HG03159 (cell line): Measurements from ENCODE around the gene NMB.
"Not testable (repeated sequence)": the region's sequence is repeated elsewhere in the genome, so short reads cannot be mapped to it uniquely, and the experiment has no call there.

Source experiments
- ATAC-seq: cut with Tn5 transposase; IDR thresholded peaks from one replicate; pipeline ENCODE4 v1.9.1; 2021; ENCODE audit warnings: mild to moderate bottlenecking, moderate library complexity; ENCODE audit not compliant: unreplicated experiment

Gene NMB

DNA sequence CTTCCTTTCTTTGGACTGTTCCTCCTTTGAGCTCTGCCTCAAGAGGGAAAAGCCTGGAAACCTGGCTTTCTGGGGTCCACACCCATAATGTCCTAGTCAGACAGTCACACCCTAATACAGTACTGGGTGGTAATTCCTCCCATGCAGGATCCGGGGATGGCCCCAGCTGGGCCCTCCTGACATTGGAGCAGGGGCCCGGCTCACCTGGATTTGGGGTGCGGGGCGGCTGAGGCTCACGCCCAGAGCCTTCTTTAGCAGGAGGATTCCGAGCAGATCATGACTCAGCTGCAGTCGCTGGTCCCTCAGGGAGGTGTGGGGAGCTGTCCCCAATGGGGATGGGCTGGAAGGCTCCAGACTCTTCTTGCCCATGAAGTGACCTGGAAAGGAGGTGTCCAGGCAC is 1.0 kb downstream of the NMB start:
- no peak for ATAC-seq

DNA sequence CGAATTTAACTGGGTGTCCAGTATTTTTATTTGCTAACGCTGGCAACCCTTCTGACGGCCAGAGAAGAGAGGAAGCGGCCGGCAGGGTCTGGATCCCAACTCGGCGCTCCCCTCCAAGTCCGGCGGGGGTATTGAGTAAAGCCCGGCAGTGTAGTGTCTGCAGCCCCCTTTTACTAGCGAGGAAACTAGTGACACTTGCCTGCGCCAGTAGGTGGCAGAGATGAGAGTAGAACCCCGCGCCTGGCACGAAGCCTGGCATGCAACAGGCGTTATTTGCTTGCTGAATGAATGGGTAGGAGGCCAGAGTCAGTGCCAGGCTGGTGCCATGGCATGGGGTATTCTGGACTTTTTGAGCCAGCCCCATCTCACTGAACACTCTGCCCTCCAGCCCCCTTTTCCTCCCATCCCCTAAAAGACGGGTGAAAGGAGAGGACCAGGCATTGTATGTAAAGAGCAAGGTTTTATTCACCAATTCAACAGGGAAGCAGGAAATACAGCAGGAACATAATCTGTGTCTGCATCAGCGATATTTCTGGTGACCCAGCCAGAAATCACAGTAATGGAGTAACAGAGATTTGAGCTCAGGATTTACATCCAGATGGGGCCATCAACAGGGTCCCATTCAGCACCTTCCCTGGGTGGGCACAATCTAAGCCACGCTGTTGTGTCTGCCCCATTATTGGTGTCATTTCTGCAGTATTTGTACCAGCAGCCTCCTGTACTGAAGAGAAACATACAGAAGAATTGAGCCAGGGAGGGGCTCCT is 3.1 kb downstream of the NMB start:
- peak; percentile 35 for ATAC-seq

DNA sequence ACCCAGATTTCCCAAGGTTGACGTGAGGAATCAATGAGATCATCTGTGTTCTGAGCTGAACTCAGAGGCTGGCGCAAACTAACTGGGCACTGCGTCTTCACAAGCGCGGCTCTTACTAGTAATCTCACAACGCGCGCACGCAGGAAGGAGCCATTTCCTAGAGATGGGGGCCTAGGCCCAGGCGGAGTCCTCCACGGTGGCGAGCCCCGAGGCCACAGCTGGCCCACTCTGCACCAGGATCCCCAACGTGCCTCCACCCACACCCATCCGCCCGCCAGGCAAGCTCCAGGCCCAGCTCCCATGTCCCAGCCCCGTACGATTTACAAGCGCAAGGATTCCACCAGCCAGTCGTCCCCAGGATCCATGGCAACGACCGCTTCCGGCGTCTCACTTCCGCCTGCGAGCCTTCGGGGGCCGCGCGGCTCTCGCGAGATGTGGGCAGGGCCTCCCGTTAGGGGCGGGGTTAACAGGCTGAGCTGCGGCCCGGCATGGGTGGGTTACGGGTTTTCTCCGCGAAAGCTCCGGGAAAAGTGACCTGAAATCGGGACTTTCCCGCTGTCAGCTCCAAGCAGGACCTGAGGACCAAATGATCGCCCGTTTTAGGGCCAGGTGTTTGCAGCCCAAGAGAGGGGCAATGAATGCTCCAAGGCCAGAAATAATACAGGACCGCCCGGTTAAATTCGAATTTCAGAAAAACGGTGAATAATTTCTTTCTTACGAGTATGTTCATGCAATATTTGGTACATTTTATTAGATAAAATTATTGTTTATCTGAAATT is 3.9 kb downstream of the NMB start, which contains the start of gene WDR73:
Gene WDR73 (minus strand): TSS at position 374 of the 779 bp plus-strand sequence. CDS start 9 bp downstream, at position 365.
- ATAC-seq, result peak; percentile 79

- ATAC-seq, result no peak
Observed at GRCh38 chr15:84653584-84653909, 4.5 kb downstream of the NMB start.

DNA sequence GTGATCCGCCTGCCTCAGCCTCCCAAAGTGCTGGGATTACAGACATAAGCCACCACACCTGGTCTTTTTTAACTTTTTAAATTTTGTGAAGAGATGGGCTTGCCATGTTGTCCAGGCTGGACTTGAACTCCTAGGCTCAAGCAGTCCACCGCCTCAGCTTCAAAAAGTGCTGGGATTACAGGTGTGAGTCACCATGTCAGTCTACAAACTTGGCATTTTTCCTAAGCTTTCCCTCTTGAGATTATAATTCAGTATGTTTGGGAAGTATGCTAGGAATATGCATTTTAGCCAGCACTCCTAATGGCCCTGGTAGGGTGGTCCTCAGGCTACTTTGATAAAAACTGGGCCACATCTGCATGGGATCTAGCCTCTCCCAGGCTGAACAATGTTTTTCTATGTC is 8.3 kb downstream of the NMB start:
- no peak for ATAC-seq

DNA sequence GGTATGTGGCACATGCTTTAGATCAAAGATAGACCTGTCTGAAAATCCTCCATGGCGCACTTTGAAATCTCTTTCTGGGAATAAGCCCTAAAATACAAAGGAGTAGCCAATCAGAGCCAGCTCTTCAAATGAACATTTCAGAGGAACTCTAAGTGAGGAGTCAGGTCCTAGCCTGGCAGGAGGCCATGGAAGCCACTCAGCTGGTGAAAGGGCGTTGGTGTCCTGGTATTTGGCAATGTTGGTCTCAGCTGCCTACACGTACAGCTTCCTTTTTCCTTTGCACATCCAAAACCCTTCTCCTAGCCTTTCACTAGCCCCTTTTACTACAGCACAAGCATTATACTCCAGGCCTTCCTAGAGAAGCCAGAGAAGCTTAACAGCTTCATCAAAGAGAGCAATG is 9.5 kb downstream of the NMB start:
- no peak for ATAC-seq

GRCh38 chr15:84647726-84648125 is 10.3 kb downstream of the NMB start:
- ATAC-seq, result no peak

DNA sequence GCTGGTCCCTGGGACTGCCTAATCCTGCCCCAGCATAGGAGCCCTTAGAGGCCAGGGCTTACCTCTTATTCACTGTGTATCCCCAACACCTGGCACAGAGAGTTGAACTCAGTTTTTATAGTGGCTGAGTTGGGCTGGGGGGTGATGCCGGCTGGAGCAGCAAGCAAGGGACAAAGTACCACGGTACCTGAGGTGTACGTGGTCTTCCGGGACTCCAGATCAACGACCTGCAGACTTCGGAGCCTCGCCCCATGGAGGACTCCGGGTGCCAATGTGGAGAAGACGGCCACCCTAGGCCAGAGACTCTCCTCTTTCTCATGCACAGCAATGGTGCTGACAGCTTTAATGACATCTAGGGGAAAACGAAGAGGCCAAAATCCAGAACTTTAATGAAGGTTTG is 12.0 kb downstream of the NMB start:
- ATAC-seq, result no peak

DNA sequence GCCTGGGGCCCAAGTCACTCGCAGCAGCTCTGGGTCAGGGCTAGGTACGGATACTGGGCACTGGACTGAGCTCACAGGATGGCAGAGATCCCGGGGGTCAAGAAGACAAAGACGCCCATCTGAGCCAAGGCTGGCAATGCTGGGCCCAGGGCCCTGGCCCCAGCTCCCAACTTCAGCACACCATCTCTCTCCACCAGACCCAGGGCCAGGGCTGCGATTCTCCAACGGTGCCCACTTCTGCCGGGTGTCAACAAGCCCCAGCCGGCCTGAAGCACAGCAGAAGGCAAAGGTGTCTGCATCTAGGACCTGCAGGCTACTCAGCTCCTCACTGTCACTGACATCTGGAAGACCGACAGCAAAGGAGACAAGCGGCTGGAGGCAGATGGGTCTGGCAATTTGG is 12.5 kb downstream of the NMB start:
- no peak for ATAC-seq

GRCh38 chr15:84643838-84644237 is 14.2 kb downstream of the NMB start:
- ATAC-seq, result no peak

GRCh38 chr15:84642640-84643039 is 15.4 kb downstream of the NMB start:
- ATAC-seq, result not testable (repeated sequence)

DNA sequence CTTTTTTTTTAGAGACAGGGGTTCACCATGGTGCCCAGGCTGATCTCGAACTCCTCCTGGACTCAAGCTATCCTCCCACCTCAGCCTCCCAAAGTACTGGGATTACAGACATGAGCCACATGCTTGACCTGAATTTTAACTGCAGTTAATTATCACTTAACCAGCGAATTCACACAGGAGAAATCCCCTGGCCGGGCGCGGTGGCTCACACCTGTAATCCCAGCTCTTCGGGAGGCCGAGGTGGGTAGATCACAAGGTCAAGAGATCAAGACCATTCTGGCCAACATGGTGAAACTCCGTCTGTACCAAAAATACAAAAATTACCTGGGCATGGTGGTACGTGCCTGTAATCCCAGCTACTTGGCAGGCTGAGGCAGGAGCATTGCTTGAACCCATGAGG is 16.1 kb downstream of the NMB start:
- not testable (repeated sequence) for ATAC-seq

GRCh38 chr15:84638103-84638502 is 19.9 kb downstream of the NMB start:
- no peak for ATAC-seq

GRCh38 chr15:84634228-84634837 is 23.7 kb downstream of the NMB start:
- ATAC-seq, result no peak

- ATAC-seq, result peak; percentile 31
Observed at GRCh38 chr15:84633311-84634227, 24.4 kb downstream of the NMB start.

- no peak for ATAC-seq
Observed at GRCh38 chr15:84631706-84632272, 26.2 kb downstream of the NMB start.

DNA sequence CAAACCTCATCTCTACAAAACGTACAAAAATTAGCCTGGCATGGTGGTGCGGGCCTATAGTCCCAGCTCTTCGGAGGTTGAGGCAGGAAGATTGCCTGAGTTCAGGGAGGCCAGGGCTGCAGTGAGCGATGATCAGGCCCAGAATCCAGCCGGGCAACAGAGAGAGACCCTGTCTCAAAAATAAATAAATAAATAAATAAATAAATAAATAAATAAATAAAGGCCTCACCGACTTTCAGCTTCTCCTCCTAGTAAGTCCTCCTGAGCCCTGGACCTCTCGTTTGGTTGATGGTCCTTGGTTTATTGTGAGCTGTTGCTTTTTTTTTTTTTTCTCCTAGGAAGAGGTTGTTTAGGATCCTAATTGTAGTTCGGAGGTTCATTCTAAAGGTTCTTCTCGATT is 29.0 kb downstream of the NMB start:
- no peak for ATAC-seq

DNA sequence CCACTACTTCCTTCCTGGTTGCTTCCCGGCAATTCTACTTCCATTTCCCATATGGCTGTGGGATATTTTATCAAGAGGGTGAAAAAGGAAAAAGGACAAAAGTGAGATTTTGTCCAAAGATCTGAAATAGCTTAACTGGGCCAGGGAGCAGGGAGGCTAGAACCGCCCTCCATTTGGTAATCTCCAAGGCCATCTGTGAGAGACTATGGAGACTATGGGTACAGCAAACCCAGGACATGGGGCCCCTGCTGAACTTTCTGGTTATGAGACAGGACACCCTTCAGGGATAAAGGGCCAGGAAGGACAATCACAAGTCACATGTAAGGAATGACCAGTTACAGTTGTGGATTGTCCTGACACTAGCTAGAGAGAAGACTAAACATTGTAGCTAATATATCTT is 32.9 kb downstream of the NMB start:
- ATAC-seq, result no peak

GRCh38 chr15:84624359-84624758 is 33.6 kb downstream of the NMB start:
- ATAC-seq, result no peak

DNA sequence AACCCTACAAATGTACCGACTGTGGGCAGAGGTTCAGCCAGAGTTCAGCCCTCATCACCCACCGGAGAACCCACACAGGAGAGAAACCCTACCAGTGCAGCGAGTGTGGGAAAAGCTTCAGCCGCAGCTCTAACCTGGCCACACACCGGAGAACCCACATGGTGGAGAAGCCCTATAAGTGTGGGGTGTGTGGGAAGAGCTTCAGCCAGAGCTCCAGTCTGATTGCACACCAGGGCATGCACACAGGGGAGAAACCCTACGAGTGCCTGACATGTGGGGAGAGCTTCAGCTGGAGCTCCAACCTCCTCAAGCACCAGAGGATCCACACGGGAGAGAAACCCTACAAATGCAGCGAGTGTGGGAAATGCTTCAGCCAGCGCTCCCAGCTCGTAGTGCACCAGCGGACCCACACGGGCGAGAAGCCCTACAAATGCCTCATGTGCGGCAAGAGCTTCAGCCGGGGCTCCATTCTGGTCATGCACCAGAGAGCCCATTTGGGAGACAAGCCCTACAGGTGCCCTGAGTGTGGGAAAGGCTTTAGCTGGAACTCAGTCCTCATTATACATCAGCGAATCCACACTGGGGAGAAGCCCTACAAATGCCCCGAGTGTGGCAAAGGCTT is 36.5 kb downstream of the NMB start:
- no peak for ATAC-seq
